Effector memory CD4-positive, alpha-beta T cell (primary cell): ENCODE data around the gene CFTR.

ENCODE experiments used
- DNase-seq, 3 donors: peaks; one replicate each; pipeline ENCODE4 v3.0.0-alpha.2; 2020
- H3K27ac ChIP-seq: 2 replicates; pipeline ENCODE4 v1.7.0; 2013; ENCODE audit warnings: mild to moderate bottlenecking, low read length, moderate library complexity; ENCODE audit not compliant: insufficient read depth, poor library complexity, severe bottlenecking
- H3K27me3 ChIP-seq: replicated peaks from 2 replicates; pipeline ENCODE4 v1.7.0; 2013; ENCODE audit warnings: mild to moderate bottlenecking, low read length; ENCODE audit not compliant: insufficient read depth, control insufficient read depth, poor library complexity, severe bottlenecking
- H3K36me3 ChIP-seq: 2 replicates; pipeline ENCODE4 v1.7.0; 2013; ENCODE audit warnings: mild to moderate bottlenecking, low read length, moderate library complexity; ENCODE audit not compliant: control insufficient read depth, insufficient read depth
- H3K4me1 ChIP-seq: 2 replicates; pipeline ENCODE4 v1.7.0; 2013; ENCODE audit warnings: low read length, mild to moderate bottlenecking; ENCODE audit not compliant: control insufficient read depth, insufficient read depth, poor library complexity, severe bottlenecking
- H3K4me3 ChIP-seq: 2 replicates; pipeline ENCODE4 v1.7.0; 2013; ENCODE audit warnings: low read length, low read depth, mild to moderate bottlenecking; ENCODE audit not compliant: insufficient read depth, poor library complexity, severe bottlenecking
- H3K9me3 ChIP-seq: 2 replicates; pipeline ENCODE4 v1.7.0; 2013; ENCODE audit warnings: mild to moderate bottlenecking, low read length, moderate library complexity; ENCODE audit not compliant: control insufficient read depth

The CFTR gene

GRCh38 chr7:117470777-117471176, 9.0 kb upstream of the CFTR start:
- Histone ChIP-seq H3K4me3 (no peak overlapping the region), H3K27me3 (no peaks in the 10 kb centered on the region), H3K9me3 (no peaks in the 10 kb centered on the region), H3K36me3 (no peaks in the 10 kb centered on the region), H3K4me1 (no peaks in the 10 kb centered on the region), H3K27ac (no peak overlapping the region)
- no peak for DNase-seq

GRCh38 chr7:117472335-117472734, 7.5 kb upstream of the CFTR start:
- no peak overlapping the region for H3K27ac ChIP-seq
- no peaks in the 10 kb centered on the region for H3K9me3 ChIP-seq
- no peak for DNase-seq
- H3K4me3 ChIP-seq: no peak overlapping the region
- H3K36me3 ChIP-seq: no peaks in the 10 kb centered on the region
- no peaks in the 10 kb centered on the region for H3K4me1 ChIP-seq
- no peaks in the 10 kb centered on the region for H3K27me3 ChIP-seq

GRCh38 chr7:117476557-117477215, 3.1 kb upstream of the CFTR start:
- no peak for DNase-seq

GRCh38 chr7:117478836-117479224, 995 bp upstream of the CFTR start:
- no peak for DNase-seq

More at GRCh38 chr7:117476557-117477215, 3.1 kb upstream of the CFTR start:
- Histone ChIP-seq H3K9me3 (no peaks in the 10 kb centered on the region), H3K4me3 (no peak overlapping the region), H3K27ac (no peak overlapping the region), H3K36me3 (no peaks in the 10 kb centered on the region), H3K27me3 (no peaks in the 10 kb centered on the region), H3K4me1 (no peaks in the 10 kb centered on the region)

GRCh38 chr7:117480055-117480362, 184 bp downstream of the CFTR start:
- H3K4me3 ChIP-seq: no peak overlapping the region
- no peaks in the 10 kb centered on the region for H3K4me1 ChIP-seq
- H3K27me3 ChIP-seq: no peaks in the 10 kb centered on the region
- DNase-seq: no peak
- H3K36me3 ChIP-seq: no peaks in the 10 kb centered on the region
- H3K27ac ChIP-seq: no peak overlapping the region
- no peaks in the 10 kb centered on the region for H3K9me3 ChIP-seq

More at GRCh38 chr7:117478836-117479224, 995 bp upstream of the CFTR start:
- Histone ChIP-seq H3K9me3 (no peaks in the 10 kb centered on the region), H3K4me3 (no peak overlapping the region), H3K36me3 (no peaks in the 10 kb centered on the region), H3K27ac (no peak overlapping the region), H3K27me3 (no peaks in the 10 kb centered on the region), H3K4me1 (no peaks in the 10 kb centered on the region)

GRCh38 chr7:117480978-117481377, 1.2 kb downstream of the CFTR start:
- Histone ChIP-seq H3K27ac (no peak overlapping the region), H3K4me3 (no peak overlapping the region), H3K9me3 (no peaks in the 10 kb centered on the region), H3K36me3 (no peaks in the 10 kb centered on the region), H3K27me3 (no peaks in the 10 kb centered on the region), H3K4me1 (no peaks in the 10 kb centered on the region)
- no peak for DNase-seq

GRCh38 chr7:117485118-117485620, 5.3 kb downstream of the CFTR start:
- no peak overlapping the region for H3K4me3 ChIP-seq
- no peak overlapping the region for H3K27ac ChIP-seq
- no peaks in the 10 kb centered on the region for H3K36me3 ChIP-seq
- no peaks in the 10 kb centered on the region for H3K27me3 ChIP-seq
- H3K4me1 ChIP-seq: no peaks in the 10 kb centered on the region
- no peaks in the 10 kb centered on the region for H3K9me3 ChIP-seq
- no peak for DNase-seq

- Histone ChIP-seq H3K4me3 (no peak overlapping the region), H3K27ac (no peak overlapping the region), H3K4me1 (no peaks in the 10 kb centered on the region), H3K9me3 (no peaks in the 10 kb centered on the region), H3K27me3 (no peaks in the 10 kb centered on the region), H3K36me3 (no peaks in the 10 kb centered on the region)
- no peak for DNase-seq
Observed at GRCh38 chr7:117489016-117489415, 9.2 kb downstream of the CFTR start.

GRCh38 chr7:117489430-117489829, 9.6 kb downstream of the CFTR start:
- Histone ChIP-seq H3K36me3 (no peaks in the 10 kb centered on the region), H3K4me3 (no peak overlapping the region), H3K27me3 (no peaks in the 10 kb centered on the region), H3K27ac (no peak overlapping the region), H3K9me3 (no peaks in the 10 kb centered on the region), H3K4me1 (no peaks in the 10 kb centered on the region)
- no peak for DNase-seq

- no peaks in the 10 kb centered on the region for H3K9me3 ChIP-seq
- no peaks in the 10 kb centered on the region for H3K4me1 ChIP-seq
- no peak overlapping the region for H3K27ac ChIP-seq
- no peaks in the 10 kb centered on the region for H3K27me3 ChIP-seq
- no peaks in the 10 kb centered on the region for H3K36me3 ChIP-seq
- no peak for DNase-seq
- no peak overlapping the region for H3K4me3 ChIP-seq
Observed at GRCh38 chr7:117489911-117490310, 10.1 kb downstream of the CFTR start.
